HG02571 (cell line): Measurements from ENCODE around the gene EAF2.
"Not testable (repeated sequence)": the region's sequence is repeated elsewhere in the genome, so short reads cannot be mapped to it uniquely, and the experiment has no call there.

ENCODE experiments used
- ATAC-seq: cut with Tn5 transposase; IDR thresholded peaks from one replicate; pipeline ENCODE4 v1.9.1; 2021; ENCODE audit warnings: mild to moderate bottlenecking, moderate library complexity; ENCODE audit not compliant: unreplicated experiment

The EAF2 gene

DNA sequence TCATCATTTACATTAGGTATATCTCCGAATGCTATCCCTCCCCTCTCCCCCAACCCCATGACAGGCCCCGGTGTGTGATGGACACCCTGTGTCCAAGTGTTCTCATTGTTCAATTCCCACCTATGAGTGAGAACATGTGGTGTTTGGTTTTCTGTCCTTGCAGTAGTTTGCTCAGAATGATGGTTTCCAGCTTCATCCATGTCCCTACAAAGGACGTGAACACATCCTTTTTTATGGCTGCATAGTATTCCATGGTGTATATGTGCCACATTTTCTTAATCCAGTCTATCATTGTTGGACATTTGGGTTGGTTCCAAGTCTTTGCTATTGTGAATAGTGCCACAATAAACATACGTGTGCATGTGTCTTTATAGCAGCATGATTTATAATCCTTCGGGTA, 22.8 kb downstream of the EAF2 start:
- ATAC-seq: not testable (repeated sequence)

DNA sequence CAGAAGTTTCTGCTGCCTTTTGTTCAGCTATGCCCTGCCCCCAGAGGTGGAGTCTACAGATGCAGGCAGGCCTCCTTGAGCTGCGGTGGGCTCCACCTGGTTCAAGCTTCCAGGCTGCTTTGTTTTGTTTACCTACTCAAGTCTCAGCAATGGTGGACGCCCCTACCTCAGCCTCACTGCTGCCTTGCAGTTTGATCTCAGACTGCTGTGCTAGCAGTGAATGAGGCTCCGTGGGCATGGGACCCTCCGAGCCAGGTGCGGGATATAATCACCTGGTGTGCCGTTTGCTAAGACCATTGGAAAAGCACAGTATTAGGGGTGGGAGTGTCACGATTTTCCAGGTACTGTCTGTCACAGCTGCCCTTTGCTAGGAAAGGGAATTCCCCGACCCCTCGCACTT, 28.2 kb downstream of the EAF2 start:
- ATAC-seq: not testable (repeated sequence)

DNA sequence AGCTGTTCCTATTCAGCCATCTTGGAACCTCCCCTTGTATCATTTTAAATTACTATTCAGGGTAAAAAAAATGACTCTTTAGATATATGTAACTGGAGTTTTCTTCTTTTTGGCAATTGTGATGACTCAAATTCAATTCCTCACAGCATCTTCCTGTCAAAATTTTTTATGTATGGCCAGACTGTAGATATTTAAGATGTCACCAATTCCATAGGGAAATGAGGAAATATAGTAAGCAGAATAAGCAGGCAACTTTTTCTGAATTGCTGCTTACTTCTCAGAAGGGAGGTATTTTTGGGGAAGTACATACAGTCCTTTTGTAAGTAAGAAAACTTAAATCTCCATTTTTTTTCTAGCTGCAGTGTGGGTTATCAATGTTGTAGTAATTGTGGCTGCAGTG, 28.8 kb downstream of the EAF2 start:
- ATAC-seq: no peak

DNA sequence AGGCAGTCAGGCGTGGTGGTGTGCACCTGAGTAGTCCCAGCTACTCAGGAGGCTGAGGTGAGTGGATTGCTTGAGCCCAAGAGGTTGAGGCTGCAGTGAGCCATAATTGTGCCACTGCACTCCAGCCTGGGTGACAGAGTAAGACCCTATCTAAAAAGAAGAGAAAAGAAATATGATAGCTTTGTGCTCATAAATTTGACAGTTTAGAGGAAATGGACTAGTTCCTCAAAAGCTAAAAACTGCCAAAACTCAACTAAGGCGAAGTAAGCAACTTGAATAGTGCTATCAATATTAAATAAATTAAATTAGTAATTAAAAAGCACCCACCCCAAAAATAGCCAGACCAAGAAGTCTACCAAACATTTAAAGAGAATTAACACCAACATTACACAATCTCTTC, 34.7 kb downstream of the EAF2 start:
- no peak for ATAC-seq

DNA sequence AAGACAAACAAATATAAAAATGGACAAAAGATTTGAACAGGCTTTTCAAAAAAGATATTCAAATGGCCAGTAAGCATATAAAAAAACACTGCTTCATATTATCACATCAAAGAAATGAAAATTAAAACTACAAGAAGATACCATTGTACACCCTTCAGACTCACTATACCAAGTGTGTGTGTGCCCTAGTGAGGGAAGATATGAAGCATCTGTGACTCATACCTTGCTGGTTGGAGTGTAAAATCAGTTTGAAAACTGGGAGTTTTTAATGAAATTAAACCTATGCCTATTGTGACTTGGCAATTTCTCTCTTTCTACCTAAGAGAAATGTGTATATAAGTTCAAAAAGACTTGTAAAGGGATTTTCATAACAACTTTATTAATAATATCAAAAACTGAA, 35.7 kb downstream of the EAF2 start:
- ATAC-seq: no peak

DNA sequence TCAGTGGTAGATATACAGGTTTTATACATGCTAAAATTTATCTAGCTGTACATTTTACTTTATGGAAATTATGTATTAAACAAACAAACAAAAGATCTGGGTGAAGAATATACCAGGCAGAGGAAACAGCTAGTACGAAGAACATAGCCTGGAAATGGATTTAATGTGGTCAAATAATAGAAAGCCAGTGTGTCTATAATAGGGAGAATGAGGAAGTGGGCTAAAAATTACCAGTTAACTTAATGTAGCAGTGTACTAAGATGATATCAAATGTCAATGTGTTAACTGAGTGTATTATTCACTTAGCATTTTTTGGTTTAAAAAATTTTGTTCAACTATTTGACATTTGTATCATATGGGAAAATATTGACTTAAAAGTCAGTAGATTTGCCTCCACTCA, 36.4 kb downstream of the EAF2 start:
- ATAC-seq: no peak

DNA sequence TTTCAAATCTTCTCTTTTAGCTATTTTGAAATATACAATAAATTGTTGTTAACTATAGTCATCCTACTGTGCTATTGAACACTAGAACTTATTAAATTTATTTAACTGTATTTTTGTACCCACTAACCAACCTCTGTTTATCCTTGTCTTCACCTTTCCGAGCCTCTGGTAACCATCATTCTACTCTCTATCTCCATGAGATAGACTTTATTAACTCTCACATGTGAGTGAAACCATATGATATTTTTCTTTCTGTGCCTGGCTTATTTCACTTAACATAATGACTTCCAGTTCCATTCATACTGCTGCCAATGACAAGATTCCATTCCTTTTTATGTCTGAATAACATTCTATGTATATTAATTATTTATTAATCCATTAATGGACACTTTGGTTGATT, 43.4 kb downstream of the EAF2 start:
- ATAC-seq: no peak

DNA sequence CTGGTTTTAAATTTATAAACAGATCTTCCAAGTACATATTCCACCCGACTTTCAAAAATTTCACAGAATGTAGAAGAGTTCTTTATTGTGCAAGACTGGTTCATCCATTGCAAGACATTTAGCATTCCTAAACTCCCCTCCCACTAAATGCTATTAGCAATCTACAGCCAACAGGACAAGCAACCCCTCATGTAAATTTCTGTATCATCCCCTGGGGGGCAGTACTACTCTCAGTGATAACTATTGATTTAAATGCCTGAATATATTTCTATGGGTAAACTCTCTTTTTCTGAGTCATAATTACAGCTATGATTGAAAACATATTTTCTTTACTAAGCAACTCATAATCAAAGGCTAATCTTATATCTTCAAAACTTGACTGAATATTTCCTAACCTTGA, 48.5 kb downstream of the EAF2 start:
- no peak for ATAC-seq

DNA sequence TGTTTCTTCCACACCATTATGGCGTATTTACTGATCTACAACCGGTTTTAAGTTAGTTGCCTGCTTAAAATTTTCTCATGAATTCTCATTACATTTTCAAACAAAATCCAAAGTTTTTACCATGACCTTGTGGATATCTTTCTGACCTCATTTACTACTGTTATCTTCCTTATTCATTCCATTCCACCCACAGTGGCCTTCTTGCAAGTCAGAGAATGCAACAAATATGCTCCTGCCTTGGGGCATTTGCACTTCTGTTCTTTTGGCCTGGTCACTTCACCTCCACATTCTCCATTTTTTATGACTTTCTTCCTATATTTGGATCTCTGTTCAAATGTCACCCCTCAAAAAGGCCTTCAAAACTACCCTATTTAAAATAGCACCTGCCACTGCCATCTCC, 50.4 kb downstream of the EAF2 start:
- no peak for ATAC-seq

DNA sequence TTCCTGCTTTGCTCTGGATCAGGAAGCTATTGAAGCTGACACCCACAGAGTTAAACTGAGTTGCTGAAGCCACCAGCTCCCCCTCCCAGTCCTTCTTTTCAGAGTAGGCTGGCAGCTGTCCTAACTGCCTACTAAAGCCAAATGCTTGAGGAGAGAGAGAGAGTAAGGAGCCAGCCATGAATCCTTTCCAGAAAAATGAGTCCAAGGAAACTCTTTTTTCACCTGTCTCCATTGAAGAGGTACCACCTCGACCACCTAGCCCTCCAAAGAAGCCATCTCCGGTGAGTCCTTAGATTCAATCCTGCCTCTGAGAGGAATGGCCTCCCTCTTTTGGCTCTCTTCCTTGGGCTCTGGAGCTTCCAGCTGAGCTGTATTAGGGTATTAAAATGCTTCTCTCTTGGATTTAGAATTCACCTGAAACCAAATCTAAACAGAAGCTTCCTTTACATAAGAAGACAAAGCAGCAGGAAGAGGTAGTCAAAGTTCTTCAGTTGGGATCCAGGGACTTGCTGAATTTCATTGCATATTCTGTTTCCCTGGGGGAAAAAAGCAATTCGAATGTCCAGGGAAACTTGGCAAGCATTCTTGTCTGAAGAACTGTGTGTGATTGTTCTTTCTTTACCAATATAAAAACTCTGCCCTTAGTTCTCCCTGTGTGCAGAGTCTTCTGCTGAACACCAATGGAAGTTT, 59.4 kb downstream of the EAF2 start, which contains the start of gene SLC15A2:
TSS of gene SLC15A2 (plus strand) at position 101 of the 690 bp plus-strand sequence. CDS start at position 177, 76 bp downstream.
- no peak for ATAC-seq

DNA sequence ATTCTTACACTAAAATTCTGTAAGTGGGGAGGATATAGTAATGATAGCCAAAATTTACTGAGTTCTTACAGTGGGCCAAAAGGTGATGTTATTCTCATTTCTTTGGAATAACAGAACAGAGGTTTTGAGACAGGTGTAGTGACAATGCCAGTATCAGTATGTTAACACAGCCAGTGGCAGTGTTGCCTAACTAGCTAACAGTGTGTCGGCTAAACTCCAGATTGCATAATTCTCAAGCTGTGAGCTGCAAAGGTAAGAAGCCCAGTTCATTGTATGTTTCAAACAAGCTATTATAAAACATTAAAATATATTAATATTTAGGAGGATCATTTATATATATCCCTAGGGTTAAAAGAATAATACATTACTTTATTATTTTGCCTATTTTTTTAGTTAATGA, 60.1 kb downstream of the EAF2 start:
- ATAC-seq: no peak

DNA sequence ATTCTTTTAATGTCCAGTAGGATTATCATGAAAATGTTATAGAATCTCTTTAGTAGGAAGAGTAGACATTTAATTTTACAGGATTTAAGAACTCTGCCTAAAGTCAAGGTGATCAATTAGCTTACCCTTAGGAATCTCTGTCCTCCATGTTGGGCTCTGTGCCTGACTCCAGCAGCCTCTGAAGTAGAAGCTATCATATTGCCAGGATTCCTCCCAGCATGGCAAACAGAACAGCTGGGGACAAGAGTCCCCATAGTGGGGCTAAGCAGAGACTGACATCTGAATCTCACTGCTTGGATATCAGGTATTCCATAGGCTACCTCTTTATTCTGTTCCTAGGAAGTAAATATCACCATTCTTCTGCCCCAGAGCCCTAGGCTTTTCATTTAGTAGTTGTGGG, 60.7 kb downstream of the EAF2 start:
- ATAC-seq: no peak

DNA sequence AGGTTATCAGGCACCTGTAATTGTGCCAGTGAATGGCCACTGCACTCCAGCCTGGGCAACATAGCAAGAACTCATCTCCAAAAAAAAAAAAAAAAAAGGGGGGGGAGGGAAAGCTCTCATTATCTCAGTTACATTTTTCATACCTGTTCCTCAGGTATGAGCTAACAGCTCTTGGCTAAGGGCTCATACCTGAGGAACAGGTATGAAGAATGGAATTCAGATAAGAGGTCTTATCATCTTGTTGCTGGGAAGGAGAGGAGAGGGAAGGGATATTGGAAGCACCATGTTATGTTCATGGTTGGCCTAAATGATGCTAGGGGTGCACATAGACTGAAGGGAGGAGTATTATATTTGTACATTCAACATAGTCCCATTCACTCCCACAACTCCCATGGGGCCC, 61.8 kb downstream of the EAF2 start:
- ATAC-seq: no peak

DNA sequence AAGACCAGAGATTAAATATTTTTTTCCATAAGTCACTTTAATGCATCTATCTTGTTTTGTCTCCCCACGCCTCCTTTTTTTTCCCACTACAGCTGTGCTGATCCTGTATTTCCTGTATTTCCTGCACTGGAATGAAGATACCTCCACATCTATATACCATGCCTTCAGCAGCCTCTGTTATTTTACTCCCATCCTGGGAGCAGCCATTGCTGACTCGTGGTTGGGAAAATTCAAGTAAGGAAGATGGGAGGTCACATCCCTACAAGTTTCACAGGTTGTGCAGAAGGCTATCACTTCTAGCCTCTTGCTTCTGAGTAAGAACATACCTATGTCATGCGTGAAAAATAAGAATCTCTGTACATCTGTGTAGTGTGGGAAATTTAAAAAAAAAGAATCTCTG, 62.3 kb downstream of the EAF2 start:
- no peak for ATAC-seq

DNA sequence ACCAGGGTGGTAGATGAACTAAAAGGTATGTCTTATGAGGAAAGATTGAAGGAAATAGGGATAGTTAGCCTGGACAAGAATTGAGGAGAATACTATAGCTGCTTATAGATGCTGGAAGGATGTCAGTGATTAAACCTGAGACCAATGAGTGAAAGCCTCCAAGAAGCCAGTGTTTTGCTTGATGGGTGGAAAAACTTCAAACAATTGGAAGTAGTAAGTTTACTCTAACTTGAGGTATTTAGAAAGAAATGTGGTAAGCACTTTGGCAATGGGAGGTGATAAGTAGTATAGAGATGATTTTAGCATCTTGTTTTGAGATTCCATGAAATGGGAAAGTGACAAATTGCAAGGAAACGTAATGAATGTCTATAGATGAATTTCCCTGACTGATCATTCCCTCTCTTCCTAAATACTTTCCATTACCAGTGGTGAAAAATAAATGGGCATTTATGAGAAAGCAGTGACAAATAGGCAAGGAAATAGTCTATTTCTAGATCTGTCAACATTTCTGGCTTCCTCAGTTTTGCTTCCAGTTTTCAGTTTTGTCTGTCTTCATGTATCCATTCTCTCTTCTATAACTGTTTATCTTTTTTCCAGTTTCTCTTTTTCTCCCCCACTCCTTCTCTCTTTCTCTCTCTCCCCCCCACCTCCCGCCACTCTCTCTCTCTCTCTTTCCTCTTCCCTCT, 78.4 kb downstream of the EAF2 start:
- no peak for ATAC-seq

DNA sequence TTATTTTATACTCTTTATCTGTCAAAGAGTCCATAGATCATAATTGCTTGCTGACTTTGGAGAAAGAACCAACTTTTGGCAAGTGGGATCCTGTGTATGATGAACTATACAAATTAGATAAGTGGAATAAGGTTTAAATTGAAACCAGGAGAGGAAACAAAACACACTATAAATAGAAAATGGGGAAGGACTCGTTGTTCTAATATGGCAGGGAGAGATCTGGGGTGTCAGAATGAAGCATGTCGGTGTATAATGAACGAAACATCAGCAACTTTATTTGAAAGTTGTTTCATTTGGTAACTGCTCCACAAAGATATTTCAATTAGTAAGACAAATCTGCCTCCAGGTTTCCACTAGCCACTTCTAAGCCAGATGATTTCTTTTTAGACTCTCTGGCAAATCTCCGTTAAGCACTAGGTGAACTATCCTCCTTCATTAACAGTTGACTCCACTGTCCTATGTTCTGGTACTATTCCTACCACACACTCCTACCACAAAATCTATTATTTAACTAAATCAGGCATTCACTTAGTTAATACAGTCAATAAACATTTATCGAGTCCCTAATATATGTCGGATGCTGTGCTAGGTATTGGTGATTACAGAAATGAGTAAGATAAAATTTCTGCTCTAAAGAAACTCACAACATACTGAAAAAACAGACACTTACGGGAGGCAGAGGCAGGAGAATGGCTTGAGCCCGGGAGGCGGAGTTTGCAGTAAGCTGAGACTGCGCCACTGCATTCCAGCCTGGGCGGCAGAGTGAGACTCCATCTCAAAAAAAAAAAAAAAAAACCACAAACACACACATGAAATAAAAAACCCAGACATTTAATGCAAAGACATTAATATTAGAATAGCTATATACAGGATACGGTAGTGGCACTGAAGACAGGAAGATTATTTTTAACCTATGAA, 79.3 kb downstream of the EAF2 start:
- ATAC-seq: no peak

DNA sequence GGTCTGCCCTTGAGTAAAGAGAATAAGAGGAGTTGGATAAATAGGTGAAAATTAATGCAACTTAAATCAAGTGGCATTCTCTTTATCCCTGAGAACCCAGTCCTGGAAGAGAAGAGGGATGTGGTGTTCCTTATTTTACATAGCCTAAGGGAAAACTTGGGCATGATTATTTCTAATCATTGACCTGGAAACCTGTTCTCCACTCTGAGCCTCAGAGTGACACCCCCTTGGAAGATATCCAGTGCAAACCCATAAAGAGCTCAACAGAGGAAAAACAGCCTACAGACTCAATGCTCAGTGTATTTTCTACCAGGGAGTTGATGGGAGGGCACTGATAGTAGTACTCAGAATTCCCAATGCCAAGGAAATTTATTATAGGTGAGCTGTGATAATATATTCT, 81.2 kb downstream of the EAF2 start:
- ATAC-seq: no peak

DNA sequence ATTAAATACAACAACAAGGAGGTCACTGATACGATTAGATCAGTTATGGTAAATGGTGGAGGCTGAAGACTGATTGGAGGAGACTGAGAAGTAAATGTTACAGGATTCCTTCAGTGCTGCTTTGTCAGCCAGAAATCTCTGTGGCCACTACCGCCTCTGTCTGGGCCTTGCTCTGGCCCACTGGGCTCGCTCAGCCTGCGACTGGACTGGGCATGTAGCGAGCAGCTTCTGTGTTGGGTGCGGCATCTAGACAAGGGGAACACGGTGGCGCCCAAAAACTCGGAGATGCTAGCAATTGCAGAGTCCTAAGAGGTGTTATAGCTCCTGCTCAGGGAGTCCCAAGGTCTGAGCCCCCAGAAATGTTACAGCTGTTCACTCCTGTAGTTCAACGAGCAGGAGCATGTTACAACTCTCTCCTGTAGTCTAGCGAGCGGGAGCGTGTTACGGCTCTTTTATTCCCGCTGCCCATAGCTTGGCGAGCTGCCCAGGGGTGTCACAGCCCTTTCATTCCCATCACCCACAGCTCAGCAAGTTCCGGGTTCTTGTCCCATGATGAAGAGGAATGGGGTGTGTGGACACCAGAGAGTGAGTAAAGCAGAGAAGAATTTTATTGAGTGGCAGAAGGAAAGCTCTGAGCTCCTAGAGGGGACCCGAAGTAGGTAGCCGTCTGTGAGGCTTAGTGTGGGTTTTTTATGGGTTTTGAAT, 83.9 kb downstream of the EAF2 start:
- ATAC-seq: no peak

DNA sequence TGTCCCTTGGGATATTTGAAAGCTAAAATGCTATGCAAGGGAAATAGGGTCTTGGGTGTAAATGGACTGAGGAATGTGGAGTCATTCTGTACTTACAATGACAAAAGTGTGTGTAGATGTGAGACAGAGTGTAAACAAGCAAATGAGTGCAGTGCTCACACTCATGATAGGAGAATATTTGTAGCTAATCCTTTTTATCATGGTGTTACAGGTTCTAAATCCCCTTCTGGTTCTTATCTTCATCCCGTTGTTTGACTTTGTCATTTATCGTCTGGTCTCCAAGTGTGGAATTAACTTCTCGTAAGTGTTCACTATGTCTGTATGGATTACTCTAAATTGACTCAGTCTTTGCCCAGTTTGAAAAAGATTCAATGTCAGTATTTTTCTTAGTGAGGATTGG, 89.7 kb downstream of the EAF2 start:
- ATAC-seq: no peak

DNA sequence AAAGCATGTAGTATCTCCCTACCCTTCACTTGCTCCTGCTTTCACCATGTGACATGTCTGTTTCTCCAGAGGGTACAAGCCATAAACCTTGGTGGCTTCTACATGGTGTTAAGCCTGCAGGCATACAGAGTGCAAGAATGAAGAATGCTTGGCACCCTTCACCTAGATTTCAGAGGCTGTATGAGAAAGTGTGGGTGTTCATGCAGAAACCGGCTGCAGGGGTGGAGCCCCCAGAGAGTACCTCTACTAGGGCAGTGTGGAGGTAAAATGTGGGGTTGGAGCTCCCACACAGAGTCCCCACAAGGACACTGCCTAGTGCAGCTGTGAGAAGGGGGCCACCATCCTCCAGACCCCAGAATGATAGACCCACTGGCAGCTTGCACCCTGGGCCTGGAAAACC, 91.4 kb downstream of the EAF2 start:
- no peak for ATAC-seq
